Adrenal gland (tissue), 19 donors: ENCODE results near the gene ABHD13. TPM values are rescaled to one million over a fixed set of nuclear protein-coding genes. Genes with fewer than 3 reads are reported as not detected.

Source experiments
- DNase-seq, 7 donors: peaks; one replicate each; pipeline ENCODE4 v3.0.0-alpha.2; 2019 to 2020
- H3K27ac ChIP-seq, 5 donors: fragments of 200-600 bp; sonication (generic) in 4 of 5; 1 replicate in 3 of 5; 2 replicates in 2 of 5; pipeline versions ENCODE4 v1.5.1 to v1.8.0; 2016 to 2020; ENCODE audit warnings: mild to moderate bottlenecking in 1 of 5
- H3K27me3 ChIP-seq: fragments of 200-600 bp; 2 replicates; pipeline ENCODE4 v1.8.0; 2021
- H3K36me3 ChIP-seq, 2 donors: fragments of 200-600 bp; replicated peaks in 1 of 2; 1 replicate in 1 of 2; 2 replicates in 1 of 2; pipeline versions ENCODE4 v1.5.1 to v1.8.0; 2018 to 2022
- H3K4me1 ChIP-seq, 2 donors: fragments of 200-600 bp; replicated peaks in 1 of 2; 1 replicate in 1 of 2; 2 replicates in 1 of 2; pipeline versions ENCODE4 v1.5.1 to v1.8.0; 2018 to 2021
- H3K4me3 ChIP-seq, 4 donors: fragments of 200-600 bp; sonication (generic) in 3 of 4; one replicate each; pipeline ENCODE4 v1.5.1; 2016 to 2018
- H3K9me3 ChIP-seq, 3 donors: fragments of 200-600 bp; sonication (generic) in 1 of 3; replicated peaks in 1 of 3; 1 replicate in 2 of 3; 2 replicates in 1 of 3; pipeline versions ENCODE4 v1.5.1 to v1.8.0; 2016 to 2021
- CTCF ChIP-seq, 6 experiments: fragments of 450-650 bp in 4 of 6; fragments of 200-600 bp in 2 of 6; sonication (generic) in 1 of 6; IDR thresholded peaks; 1 replicate in 5 of 6; 2 replicates in 1 of 6; pipeline versions ENCODE4 v1.5.1 to v1.8.0; 2016 to 2021; ENCODE audit warnings: antibody characterized with exemption in 6 of 6, mild to moderate bottlenecking in 2 of 6, moderate library complexity in 1 of 6
- POLR2A ChIP-seq, 2 donors: fragments of 450-650 bp; IDR thresholded peaks; one replicate each; pipeline ENCODE4 v1.6.1; 2017; ENCODE audit warnings: antibody characterized with exemption in 2 of 2, mild to moderate bottlenecking in 2 of 2, moderate library complexity in 1 of 2
- WGBS, 4 donors: extraction: QIAGEN DNeasy Blood & Tissue Kit in 2 of 4; methylation state at CpG; one replicate each; pipeline versions ENCODE4 v1.1.5 to v1.1.7; 2013 to 2017; 5-methylcytosine and 5-hydroxymethylcytosine counted together
- intact Hi-C, 2 donors: fragments of 100-400 bp; cut with DNase I; formaldehyde crosslinking; loops; one replicate each; pipeline versions ENCODE4 v1.14.1 to v1.15.0; 2022 to 2023
- long read RNA-seq, 10 donors: library from polyadenylated mRNA in 3 of 10; unstranded in 2 of 10; stranded (forward) in 1 of 10; transcript quantifications; one replicate each; pipeline ENCODE4 v2.0.0 and lab custom pipeline, GENCODE V29; 2021 to 2026
- polyA plus RNA-seq, 3 donors: library from polyadenylated mRNA; stranded (reverse); fragments of 200-250 nt in 2 of 3; fragments of 350-450 nt in 1 of 3; fragmentation: Illumina TruSeq in 1 of 3; extraction: RNeasy Lipid Tissue Mini Kit (QIAGEN cat#74804) in 1 of 3; gene quantifications; one replicate each; pipeline ENCODE4 v1.2.3, GENCODE V29; 2013 to 2014
- total RNA-seq, 9 donors: library from RNA; depleted of rRNA in 4 of 9; stranded (reverse); fragments of >200 nt in 4 of 9; fragments of 120-200 nt in 1 of 9; fragmentation: NEBNext Ultra II Directional in 1 of 9; extraction: Animal tissue kit (Norgen Biotek cat#: 25700) in 1 of 9; gene quantifications; one replicate each; pipeline versions ENCODE4 v1.1.0 to v1.2.4, GENCODE V29; 2013 to 2023
- donor health status: healthy with polysubstance abuse.
- donor health status: Bipolar disorder and iron deficiency.
- donor health status: DM: yes; HTN: yes; CAD: no.
- donor health status: DM: no; HTN: no; CAD: no.
- donor health status: DM: no; HTN: no; CAD: no.
- donor health status: DM: yes; HTN: yes; CAD: no.

ABHD13 gene
- total RNA-seq (10 to 100 TPM in 2 of 9 donors, 1 to 10 TPM in 7; 5.5 to 11.6 (median 8.4) TPM), polyA plus RNA-seq (1 to 10 TPM; 2.6 to 9.9 (median 3.2) TPM)
- long read RNA-seq, donor 1, full-length matches to known transcripts, result 12 of 12 reads
- long read RNA-seq, donor 1, partial matches to known transcripts, result 0 of 12 reads
- long read RNA-seq, donor 1, other reads (novel, unspliced or antisense), result 0 of 12 reads
- long read RNA-seq, donor 2, full-length matches to known transcripts, result 7 of 7 reads
- long read RNA-seq, donor 2, partial matches to known transcripts, result 0 of 7 reads
- long read RNA-seq, donor 2, other reads (novel, unspliced or antisense), result 0 of 7 reads
- long read RNA-seq, donor 3, full-length matches to known transcripts, result 5 of 5 reads
- long read RNA-seq, donor 3, partial matches to known transcripts, result 0 of 5 reads
- long read RNA-seq, donor 3, other reads (novel, unspliced or antisense), result 0 of 5 reads
- long read RNA-seq, donor 4, full-length matches to known transcripts, result 12 of 14 reads
- long read RNA-seq, donor 4, partial matches to known transcripts, result 0 of 14 reads
- long read RNA-seq, donor 4, other reads (novel, unspliced or antisense), result 2 of 14 reads
- long read RNA-seq, donor 5, full-length matches to known transcripts, result 19 of 22 reads
- long read RNA-seq, donor 5, partial matches to known transcripts, result 0 of 22 reads
- long read RNA-seq, donor 5, other reads (novel, unspliced or antisense), result 3 of 22 reads
- long read RNA-seq, donor 6, full-length matches to known transcripts, result 2 of 3 reads
- long read RNA-seq, donor 6, partial matches to known transcripts, result 0 of 3 reads
- long read RNA-seq, donor 6, other reads (novel, unspliced or antisense), result 1 of 3 reads
- long read RNA-seq, donor 7, full-length matches to known transcripts, result 3 of 3 reads
- long read RNA-seq, donor 7, partial matches to known transcripts, result 0 of 3 reads
- long read RNA-seq, donor 7, other reads (novel, unspliced or antisense), result 0 of 3 reads
- long read RNA-seq, donor 8, full-length matches to known transcripts, result 5 of 5 reads
- long read RNA-seq, donor 8, partial matches to known transcripts, result 0 of 5 reads
- long read RNA-seq, donor 8, other reads (novel, unspliced or antisense), result 0 of 5 reads
- long read RNA-seq, donor 9, full-length matches to known transcripts, result 13 of 13 reads
- long read RNA-seq, donor 9, partial matches to known transcripts, result 0 of 13 reads
- long read RNA-seq, donor 9, other reads (novel, unspliced or antisense), result 0 of 13 reads
- long read RNA-seq, donor 10, full-length matches to known transcripts, result 6 of 6 reads
- long read RNA-seq, donor 10, partial matches to known transcripts, result 0 of 6 reads
- long read RNA-seq, donor 10, other reads (novel, unspliced or antisense), result 0 of 6 reads

- H3K4me1 ChIP-seq, result peaks cover 20 to 44% of the 10 kb centered on the region in 2 donors
- H3K36me3 ChIP-seq, result no peaks in the 10 kb centered on the region
- no peaks in the 10 kb centered on the region for H3K9me3 ChIP-seq
- no peaks in the 10 kb centered on the region for H3K27me3 ChIP-seq
- intact Hi-C loops, result no loop called here
- peak; percentile 57 to 66 for TF ChIP-seq POLR2A (IDR thresholded peaks at IDR 0.05)
- peak in 1 of 6 experiments; percentile 13 for TF ChIP-seq CTCF (IDR thresholded peaks at IDR 0.05)
- peak; percentile 90 to 94 (median 91) for DNase-seq
- H3K4me3 ChIP-seq, result peak within 1 kb of the TSS; percentile 83 to 90 (median 86)
- peak within 1 kb of the TSS; percentile 75 to 91 (median 78) for H3K27ac ChIP-seq
- 0 to 1% (median 0%) methylated on average over 18 to 93 of the region's 93 CpGs for WGBS, 4 donors
These were observed at the start of gene ABHD13 for GRCh38 chr13:108218044-108218974. Gene ABHD13 (plus strand): TSS chr13:108218392. CDS start chr13:108229219, 10,827 bp downstream.

- no peak for TF ChIP-seq POLR2A (IDR thresholded peaks at IDR 0.05)
- TF ChIP-seq CTCF (IDR thresholded peaks at IDR 0.05), result no peak
- no peak for DNase-seq
- Histone ChIP-seq H3K27ac (no peak overlapping the region), H3K36me3 (no peaks in the 10 kb centered on the region), H3K4me1 (no peaks in the 10 kb centered on the region), H3K9me3 (no peaks in the 10 kb centered on the region), H3K4me3 (no peak overlapping the region), H3K27me3 (no peaks in the 10 kb centered on the region)
- intact Hi-C loops, result no loop called here
- 74 to 93% (median 86%) methylated on average over 2 to 3 of the region's 3 CpGs for WGBS, 4 donors
These were observed 49.3 kb upstream of the ABHD13 start for GRCh38 chr13:108168929-108169328.

GRCh38 chr13:108176685-108177274 is 41.4 kb upstream of the ABHD13 start:
- TF ChIP-seq CTCF (IDR thresholded peaks at IDR 0.05), result peak in 4 of 6 experiments; percentile 28 to 47 (median 37)
- TF ChIP-seq POLR2A (IDR thresholded peaks at IDR 0.05), result no peak
- Histone ChIP-seq H3K36me3 (no peaks in the 10 kb centered on the region), H3K4me1 (no peaks in the 10 kb centered on the region), H3K27me3 (no peaks in the 10 kb centered on the region), H3K27ac (no peak overlapping the region), H3K9me3 (no peaks in the 10 kb centered on the region), H3K4me3 (no peak overlapping the region)
- intact Hi-C loops, result no loop called here
- peak in 4 of 7 donors; percentile 15 to 62 (median 44) for DNase-seq
- 47 to 65% (median 49%) methylated on average over 8 of the region's 8 CpGs for WGBS, 4 donors
